LNCaP clone FGC (cell line): ENCODE results near the gene FTCD.
"Not testable (repeated sequence)": the region's sequence is repeated elsewhere in the genome, so short reads cannot be mapped to it uniquely, and the experiment has no call there.

Experiments
- DNase-seq: peaks from one replicate; pipeline ENCODE4 v3.0.0-alpha.2; 2011; ENCODE audit warnings: low read depth
- H3K4me3 ChIP-seq: 2 replicates; pipeline ENCODE4 v1.5.1; 2011; ENCODE audit warnings: mild to moderate bottlenecking, low read depth, low read length, control low read depth
- TF ChIP-seq, protein P1 (sequence below): IDR thresholded peaks from 2 replicates; pipeline ENCODE4 v1.5.1; 2012; ENCODE audit warnings: mild to moderate bottlenecking; ENCODE audit not compliant: control insufficient read depth, insufficient read depth; ENCODE audit errors: extremely low read depth

FTCD gene

DNA sequence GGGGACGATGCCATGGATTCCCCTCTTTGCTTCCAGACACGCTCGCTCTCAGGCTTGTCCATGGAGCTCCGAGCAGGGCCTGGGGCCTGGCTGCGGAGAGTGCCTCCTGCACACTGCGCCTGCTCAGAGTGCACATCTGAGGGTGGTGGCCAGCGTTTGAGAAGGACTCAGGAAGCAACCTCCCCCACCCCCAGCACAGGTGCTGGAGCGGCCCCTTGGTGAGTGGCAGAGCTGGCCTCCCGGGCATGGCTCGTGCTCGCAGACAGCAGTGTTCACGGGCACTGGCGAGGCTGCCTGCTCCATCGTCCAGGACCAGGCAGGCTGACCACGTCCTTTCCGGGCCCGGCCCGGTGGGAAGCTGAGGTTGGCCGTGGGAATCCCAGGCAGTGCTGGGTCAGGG lies 26.1 kb upstream of the FTCD start:
- TF ChIP-seq, protein P1, sequence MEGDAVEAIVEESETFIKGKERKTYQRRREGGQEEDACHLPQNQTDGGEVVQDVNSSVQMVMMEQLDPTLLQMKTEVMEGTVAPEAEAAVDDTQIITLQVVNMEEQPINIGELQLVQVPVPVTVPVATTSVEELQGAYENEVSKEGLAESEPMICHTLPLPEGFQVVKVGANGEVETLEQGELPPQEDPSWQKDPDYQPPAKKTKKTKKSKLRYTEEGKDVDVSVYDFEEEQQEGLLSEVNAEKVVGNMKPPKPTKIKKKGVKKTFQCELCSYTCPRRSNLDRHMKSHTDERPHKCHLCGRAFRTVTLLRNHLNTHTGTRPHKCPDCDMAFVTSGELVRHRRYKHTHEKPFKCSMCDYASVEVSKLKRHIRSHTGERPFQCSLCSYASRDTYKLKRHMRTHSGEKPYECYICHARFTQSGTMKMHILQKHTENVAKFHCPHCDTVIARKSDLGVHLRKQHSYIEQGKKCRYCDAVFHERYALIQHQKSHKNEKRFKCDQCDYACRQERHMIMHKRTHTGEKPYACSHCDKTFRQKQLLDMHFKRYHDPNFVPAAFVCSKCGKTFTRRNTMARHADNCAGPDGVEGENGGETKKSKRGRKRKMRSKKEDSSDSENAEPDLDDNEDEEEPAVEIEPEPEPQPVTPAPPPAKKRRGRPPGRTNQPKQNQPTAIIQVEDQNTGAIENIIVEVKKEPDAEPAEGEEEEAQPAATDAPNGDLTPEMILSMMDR, result no peak
- DNase-seq, result no peak
- no peak overlapping the region for H3K4me3 ChIP-seq

DNA sequence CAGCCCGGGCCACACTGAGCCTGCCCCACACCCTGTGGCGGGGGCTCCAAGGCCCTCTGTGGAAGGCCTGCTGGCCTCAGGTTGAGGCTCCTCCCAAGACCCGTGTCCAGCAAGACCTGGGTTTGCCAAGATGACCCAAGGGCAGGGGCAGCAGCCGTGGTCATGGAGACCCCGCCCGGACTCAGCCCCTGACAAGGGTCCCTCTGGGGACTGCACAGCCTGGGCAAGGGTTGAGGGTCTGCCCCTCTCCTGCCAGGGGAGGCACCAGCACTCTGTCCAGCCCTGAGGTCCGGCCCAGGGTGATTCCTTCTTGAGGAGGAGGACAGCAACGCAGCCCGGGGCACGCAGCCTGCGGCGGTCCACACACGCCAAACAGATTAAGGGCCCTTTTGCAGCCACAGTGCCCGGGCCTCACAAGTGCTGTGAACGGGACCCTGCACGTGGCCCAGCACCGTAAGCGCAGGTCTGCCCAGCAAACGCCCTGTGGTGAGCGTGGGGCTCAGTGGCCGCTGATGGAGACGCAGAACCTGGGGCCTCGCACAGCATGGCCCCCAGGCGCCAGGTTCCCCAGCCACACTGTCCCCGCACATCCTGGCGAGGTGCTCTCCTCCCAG lies 25.5 kb upstream of the FTCD start:
- DNase-seq, result no peak
- TF ChIP-seq, protein P1, result no peak
- H3K4me3 ChIP-seq, result no peak overlapping the region

DNA sequence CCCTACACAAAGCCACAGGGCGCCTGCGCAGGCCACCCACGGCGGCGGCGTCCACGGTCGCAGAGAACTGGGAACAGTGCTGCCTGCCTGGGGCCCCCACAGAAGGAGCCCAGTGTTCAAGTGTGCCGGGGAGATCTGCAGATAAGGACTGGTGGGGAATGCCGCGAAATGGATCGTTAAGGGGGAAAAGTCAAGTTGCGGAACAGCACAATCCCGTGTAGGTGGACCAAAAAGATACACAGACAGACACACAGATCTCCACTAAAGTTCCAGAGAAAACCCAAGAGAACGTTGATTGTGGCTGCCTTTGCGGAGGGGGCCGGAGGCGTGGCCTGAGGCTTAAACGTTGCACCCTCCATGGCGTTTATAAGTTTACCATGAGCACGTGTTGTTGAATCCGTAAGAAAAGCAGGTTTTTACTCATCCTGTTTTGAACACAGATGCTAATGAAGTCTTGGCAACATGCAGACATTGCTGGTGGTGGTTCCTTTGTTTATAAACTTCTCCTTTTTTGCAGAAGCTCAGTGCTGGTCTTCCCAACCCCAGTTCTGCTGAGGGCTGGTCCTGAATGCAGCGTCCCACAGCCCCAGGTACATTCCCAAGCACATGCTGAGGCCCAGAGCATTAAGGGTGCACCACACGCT lies 24.8 kb upstream of the FTCD start:
- DNase-seq, result no peak
- no peak overlapping the region for H3K4me3 ChIP-seq
- TF ChIP-seq, protein P1, result no peak

DNA sequence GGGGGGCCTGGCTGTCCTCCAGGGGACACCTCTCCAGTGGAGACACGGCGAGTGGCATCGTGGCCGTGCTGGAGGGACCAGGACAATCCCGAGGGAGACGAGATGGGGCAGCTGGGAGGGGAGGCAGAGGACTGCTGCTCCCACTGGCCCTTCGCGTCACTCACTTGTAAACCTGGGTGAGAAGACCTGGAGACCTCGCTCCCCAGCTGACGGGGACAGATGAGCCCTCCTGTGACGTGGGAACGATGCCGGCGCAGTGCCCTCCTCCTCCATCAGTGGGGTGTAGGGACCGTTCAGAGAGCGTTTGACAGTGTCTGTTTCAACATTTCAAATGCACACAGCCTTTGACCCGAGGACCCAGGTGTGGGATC lies 24.3 kb upstream of the FTCD start:
- H3K4me3 ChIP-seq, result no peak overlapping the region
- no peak for DNase-seq
- TF ChIP-seq, protein P1, result no peak

DNA sequence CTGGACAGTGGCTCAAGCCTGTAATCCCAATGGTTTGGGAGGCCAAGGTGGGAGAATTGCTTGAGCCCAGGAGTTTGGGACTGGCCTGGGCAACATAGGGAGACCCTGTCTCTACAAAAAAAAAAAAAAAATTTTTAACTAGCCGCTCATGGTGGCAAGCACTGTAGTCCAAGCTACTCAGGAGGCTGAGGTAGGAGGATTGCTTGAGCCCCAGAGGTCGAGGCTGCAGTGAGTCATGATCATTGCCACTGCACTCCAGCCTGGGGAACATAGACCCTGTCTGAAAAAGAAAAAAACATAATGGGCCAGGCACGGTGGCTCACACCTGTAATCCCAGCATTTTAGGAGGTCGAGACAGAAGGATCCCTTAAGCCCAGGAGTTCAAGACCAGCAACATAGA lies 23.6 kb upstream of the FTCD start:
- no peak for DNase-seq
- TF ChIP-seq, protein P1, result no peak
- H3K4me3 ChIP-seq, result no peak overlapping the region

DNA sequence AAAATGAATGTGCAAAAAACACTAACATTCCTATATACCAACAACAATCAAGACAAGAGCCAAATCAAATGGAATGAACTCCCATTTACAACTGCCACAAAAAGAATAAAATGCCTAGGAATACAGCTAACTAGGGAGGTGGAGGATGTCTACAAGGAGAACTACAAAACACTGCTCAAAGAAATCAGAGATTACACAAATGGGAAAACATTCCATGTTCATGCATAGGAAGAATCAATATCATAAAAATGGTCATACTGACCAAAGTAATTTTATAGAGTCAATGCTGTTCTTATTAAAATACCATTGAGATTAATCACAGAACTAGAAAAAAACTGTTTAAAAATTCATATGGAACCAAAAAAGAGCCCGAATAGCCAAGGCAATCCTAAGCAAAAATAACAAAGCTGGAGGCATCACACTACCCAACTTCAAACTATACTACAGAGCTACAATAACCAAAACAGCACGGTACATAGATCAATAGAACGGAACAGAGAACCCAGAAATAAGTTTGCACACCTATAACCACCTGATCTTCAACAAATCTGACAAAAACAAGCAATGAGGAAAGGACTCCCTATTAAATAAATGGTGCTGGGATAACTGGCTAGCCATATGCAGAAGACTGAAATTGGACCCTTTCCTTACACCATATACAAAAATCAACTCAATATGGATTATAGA lies 21.2 kb upstream of the FTCD start:
- H3K4me3 ChIP-seq, DNase-seq: not testable (repeated sequence)

DNA sequence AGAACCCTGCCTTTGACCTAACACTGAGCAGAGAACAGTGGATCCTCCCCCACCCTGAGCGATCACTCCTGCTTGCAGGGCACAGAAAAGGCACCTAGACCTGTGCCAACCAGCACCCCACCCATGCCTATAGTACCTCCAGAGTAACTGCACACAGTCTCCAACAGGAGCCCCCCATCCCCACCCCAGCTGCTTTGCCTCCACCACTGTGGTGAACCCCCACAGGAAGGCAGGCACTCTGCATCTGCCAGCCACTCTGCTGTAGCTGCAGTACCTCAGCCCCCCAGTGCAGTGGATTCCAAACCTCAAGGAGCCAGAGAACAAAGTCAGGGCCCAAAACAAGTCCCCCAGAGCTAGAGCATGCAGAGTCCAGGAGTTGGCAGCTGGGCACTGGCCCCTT lies 18.2 kb upstream of the FTCD start:
- no peak overlapping the region for H3K4me3 ChIP-seq
- TF ChIP-seq, protein P1, result no peak
- no peak for DNase-seq
